WTC11 (cell line): Measurements from ENCODE around the gene SPRED2. TPM values are rescaled to one million over a fixed set of nuclear protein-coding genes. Genes with fewer than 3 reads are reported as not detected.

Source experiments
- ATAC-seq: fragments of 200-7000 bp; cut with Tn5 transposase; 2 replicates; pipeline ENCODE4 v1.10.0; 2021; ENCODE audit warnings: mild to moderate bottlenecking, moderate library complexity
- CTCF ChIA-PET: fragments of 300-600 bp; sonication (Branson Sonifier 250); formaldehyde crosslinking; loops from one replicate; lab custom pipeline; 2021; ENCODE audit warnings: antibody characterized with exemption; lab: Charles Lee
- POLR2A ChIA-PET: fragments of 350-600 bp; sonication (Branson Sonifier 250); formaldehyde crosslinking; loops from one replicate; lab custom pipeline; 2021; ENCODE audit warnings: antibody characterized with exemption; lab: Charles Lee
- DNase-seq: peaks from one replicate; pipeline ENCODE4 v3.0.0; 2021; ENCODE audit warnings: low spot score
- H3K27ac Mint-ChIP-seq: 2 replicates; pipeline ENCODE4 v1.8.0; 2021; ENCODE audit warnings: mixed read lengths
- H3K27me3 Mint-ChIP-seq: 2 replicates; pipeline ENCODE4 v1.8.0; 2021; ENCODE audit warnings: low read depth, mild to moderate bottlenecking, moderate library complexity, mixed read lengths
- H3K36me3 Mint-ChIP-seq: 2 replicates; pipeline ENCODE4 v1.8.0; 2021; ENCODE audit warnings: mixed read lengths
- H3K4me1 Mint-ChIP-seq: 2 replicates; pipeline ENCODE4 v1.8.0; 2022; ENCODE audit warnings: mixed read lengths
- H3K4me3 Mint-ChIP-seq: 2 replicates; pipeline ENCODE4 v1.8.0; 2021; ENCODE audit warnings: mild to moderate bottlenecking, moderate library complexity, mixed read lengths
- H3K9me3 Mint-ChIP-seq: 2 replicates; pipeline ENCODE4 v1.8.0; 2021; ENCODE audit warnings: mixed read lengths
- FOXJ3 ChIP-seq: sonication (generic); formaldehyde crosslinking; IDR thresholded peaks from 2 replicates; pipeline ENCODE4 v1.9.0; 2021; ENCODE audit warnings: missing genetic modification reagents, mild to moderate bottlenecking, borderline replicate concordance
- HMGA2 ChIP-seq: fragments of 250-450 bp; sonication (Bioruptor Pico); IDR thresholded peaks from 2 replicates; pipeline ENCODE4 v1.4.0; 2021; ENCODE audit warnings: mild to moderate bottlenecking, moderate library complexity
- KAT7 ChIP-seq: sonication (generic); formaldehyde crosslinking; IDR thresholded peaks from 2 replicates; pipeline ENCODE4 v1.8.1; 2023; ENCODE audit warnings: missing genetic modification reagents, mild to moderate bottlenecking, borderline replicate concordance
- MXD4 ChIP-seq: fragments of 250-450 bp; sonication (Bioruptor Pico); IDR thresholded peaks from 2 replicates; pipeline ENCODE4 v1.8.0; 2021; ENCODE audit warnings: mild to moderate bottlenecking, moderate library complexity, borderline replicate concordance
- NR2C2 ChIP-seq: sonication (generic); formaldehyde crosslinking; IDR thresholded peaks from 2 replicates; pipeline ENCODE4 v1.8.0; 2022; ENCODE audit warnings: mild to moderate bottlenecking, missing genetic modification reagents
- NR3C1 ChIP-seq: sonication (generic); formaldehyde crosslinking; conservative IDR thresholded peaks from 2 replicates; pipeline ENCODE4 v1.8.1; 2023; ENCODE audit warnings: low read depth, mild to moderate bottlenecking, missing genetic modification reagents
- OVOL2 ChIP-seq: fragments of 250-450 bp; sonication (Bioruptor Pico); IDR thresholded peaks from 2 replicates; pipeline ENCODE4 v1.9.0; 2021; ENCODE audit warnings: mild to moderate bottlenecking, borderline replicate concordance
- RELA ChIP-seq: sonication (generic); formaldehyde crosslinking; IDR thresholded peaks from 2 replicates; pipeline ENCODE4 v1.8.1; 2022; ENCODE audit warnings: missing genetic modification reagents, mild to moderate bottlenecking, borderline replicate concordance
- RORB ChIP-seq: fragments of 250-450 bp; sonication (Bioruptor Pico); IDR thresholded peaks from 2 replicates; pipeline ENCODE4 v1.9.0; 2021; ENCODE audit warnings: mild to moderate bottlenecking
- TCF7 ChIP-seq: sonication (generic); formaldehyde crosslinking; IDR thresholded peaks from 2 replicates; pipeline ENCODE4 v1.8.0; 2022; ENCODE audit warnings: mild to moderate bottlenecking, low read depth, missing genetic modification reagents, moderate library complexity
- ZNF396 ChIP-seq: fragments of 250-450 bp; sonication (Bioruptor Pico); IDR thresholded peaks from 2 replicates; pipeline ENCODE4 v1.8.0; 2021; ENCODE audit warnings: mild to moderate bottlenecking, moderate library complexity, borderline replicate concordance
- ZNF416 ChIP-seq: fragments of 250-450 bp; sonication (Bioruptor Pico); IDR thresholded peaks from 2 replicates; pipeline ENCODE4 v1.9.0; 2021; ENCODE audit warnings: mild to moderate bottlenecking, inconsistent platforms
- total RNA-seq: library from RNA; stranded (reverse); gene quantifications from 3 replicates; pipeline ENCODE4 v1.2.3, GENCODE V29; 2021
- TF ChIP-seq, protein P1 (sequence below): sonication (generic); formaldehyde crosslinking; IDR thresholded peaks from 2 replicates; pipeline ENCODE4 v1.8.0; 2023; ENCODE audit warnings: missing genetic modification reagents
- TF ChIP-seq, protein P2 (sequence below): fragments of 250-450 bp; sonication (Bioruptor Pico); IDR thresholded peaks from 2 replicates; pipeline ENCODE4 v1.9.0; 2021; ENCODE audit warnings: mild to moderate bottlenecking
- TF ChIP-seq, protein P3 (sequence below): fragments of 200-600 bp; IDR thresholded peaks from 2 replicates; pipeline ENCODE4 v1.8.0; 2022; ENCODE audit warnings: antibody characterized with exemption
- TF ChIP-seq, protein P4 (sequence below): sonication (generic); formaldehyde crosslinking; IDR thresholded peaks from 2 replicates; pipeline ENCODE4 v1.8.0; 2023; ENCODE audit warnings: mild to moderate bottlenecking, missing genetic modification reagents
- TF ChIP-seq, protein P5 (sequence below): sonication (generic); formaldehyde crosslinking; IDR thresholded peaks from 2 replicates; pipeline ENCODE4 v1.8.0; 2022; ENCODE audit warnings: mild to moderate bottlenecking, missing genetic modification reagents
- TF ChIP-seq, protein P6 (sequence below): fragments of 250-450 bp; sonication (Bioruptor Pico); conservative IDR thresholded peaks from 2 replicates; pipeline ENCODE4 v1.9.0; 2021; ENCODE audit warnings: mild to moderate bottlenecking
- TF ChIP-seq, protein P7 (sequence below): fragments of 250-450 bp; sonication (Bioruptor Pico); IDR thresholded peaks from 2 replicates; pipeline ENCODE4 v1.8.0; 2021; ENCODE audit warnings: mild to moderate bottlenecking
- TF ChIP-seq, protein P8 (sequence below): sonication (generic); formaldehyde crosslinking; IDR thresholded peaks from 2 replicates; pipeline ENCODE4 v1.8.0; 2022; ENCODE audit warnings: mild to moderate bottlenecking, missing genetic modification reagents

Gene SPRED2
- total RNA-seq, 1 experiment from 2014 or later = 34.1 TPM

DNA sequence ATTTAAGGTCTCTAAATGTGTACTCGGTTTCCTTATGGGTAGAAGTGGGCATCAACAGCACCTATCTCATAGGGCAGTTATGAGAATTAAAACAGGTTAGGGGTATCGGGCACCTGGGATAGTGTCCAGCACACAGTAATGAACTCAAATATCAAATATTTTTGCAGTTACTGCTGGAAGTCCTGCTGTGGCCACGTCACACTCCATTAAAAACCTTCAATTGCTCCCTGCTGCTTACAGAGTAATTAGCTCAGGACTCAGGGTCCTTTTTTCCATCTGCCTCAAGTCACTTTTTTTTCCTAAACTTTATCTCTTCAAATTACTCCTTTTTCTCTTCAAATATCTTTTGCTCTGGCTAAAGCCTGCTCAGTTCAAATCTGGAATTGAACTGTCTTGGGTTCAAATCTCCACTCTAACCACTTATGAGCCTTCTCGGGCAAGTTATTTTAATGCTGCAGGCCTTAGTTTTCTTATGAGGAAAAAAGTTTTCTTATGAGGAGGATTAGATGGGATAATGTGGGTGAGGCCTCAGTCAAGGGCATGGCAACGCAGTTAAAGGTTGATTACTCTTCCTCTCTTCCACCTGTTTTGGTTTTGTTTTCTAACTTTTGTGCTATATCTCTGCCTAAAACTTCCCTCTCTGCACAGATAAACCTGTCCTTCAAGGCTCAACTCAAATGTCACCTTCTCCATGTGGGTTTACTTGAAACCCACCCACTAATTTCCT is 36.6 kb downstream of the SPRED2 start (continued):
- TF ChIP-seq, protein P1, sequence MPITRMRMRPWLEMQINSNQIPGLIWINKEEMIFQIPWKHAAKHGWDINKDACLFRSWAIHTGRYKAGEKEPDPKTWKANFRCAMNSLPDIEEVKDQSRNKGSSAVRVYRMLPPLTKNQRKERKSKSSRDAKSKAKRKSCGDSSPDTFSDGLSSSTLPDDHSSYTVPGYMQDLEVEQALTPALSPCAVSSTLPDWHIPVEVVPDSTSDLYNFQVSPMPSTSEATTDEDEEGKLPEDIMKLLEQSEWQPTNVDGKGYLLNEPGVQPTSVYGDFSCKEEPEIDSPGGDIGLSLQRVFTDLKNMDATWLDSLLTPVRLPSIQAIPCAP (CRISPR knock-in tag) = no peak
- TF ChIP-seq, protein P2, sequence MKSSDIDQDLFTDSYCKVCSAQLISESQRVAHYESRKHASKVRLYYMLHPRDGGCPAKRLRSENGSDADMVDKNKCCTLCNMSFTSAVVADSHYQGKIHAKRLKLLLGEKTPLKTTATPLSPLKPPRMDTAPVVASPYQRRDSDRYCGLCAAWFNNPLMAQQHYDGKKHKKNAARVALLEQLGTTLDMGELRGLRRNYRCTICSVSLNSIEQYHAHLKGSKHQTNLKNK (CRISPR knock-in tag) = no peak
- TF ChIP-seq, all 79 proteins: peak for 0

DNA sequence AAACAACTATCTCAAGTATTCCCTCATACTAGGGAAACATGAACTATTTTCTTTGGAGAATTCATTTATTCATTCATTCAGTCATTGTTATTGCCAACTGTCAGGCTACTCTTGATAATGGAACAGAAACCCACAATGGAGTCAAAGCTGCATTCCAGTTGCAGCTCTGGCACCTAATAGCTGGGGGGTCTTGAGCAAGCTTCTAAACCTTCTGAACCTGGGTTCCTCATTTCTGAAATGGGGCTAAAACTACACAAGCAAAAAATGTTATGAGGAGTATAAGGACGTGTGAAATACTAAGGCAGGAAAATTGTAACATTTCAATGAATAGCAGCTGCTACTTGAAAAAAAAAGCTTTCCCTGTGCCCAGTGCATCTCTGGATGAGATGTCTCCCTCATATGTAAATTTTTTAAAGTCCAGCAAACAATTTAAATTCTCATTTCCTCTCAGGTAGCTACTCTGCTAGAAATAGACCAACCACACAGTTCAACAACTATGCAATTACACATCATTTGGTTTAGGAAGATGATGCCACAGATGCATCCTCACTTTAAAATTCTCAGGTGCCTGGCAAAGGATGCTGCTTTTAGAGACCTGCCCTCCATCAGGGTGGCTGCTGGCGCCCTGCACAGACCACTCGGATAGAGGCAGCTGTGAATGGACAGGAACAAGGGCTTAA is 38.5 kb downstream of the SPRED2 start:
- Mint-ChIP-seq H3K27me3 (no peaks in the 10 kb centered on the region), H3K4me1 (peaks cover 54% of the 10 kb centered on the region), H3K27ac (no peak overlapping the region), H3K9me3 (no peaks in the 10 kb centered on the region), H3K4me3 (no peak overlapping the region), H3K36me3 (no peaks in the 10 kb centered on the region)
- no peak for DNase-seq
- ChIA-PET POLR2A (no interaction called here), CTCF (interaction anchor here (0.6 to 1.2 kb wide), 2 partner anchors 38 to 43 kb away, joined by 3 to 4 read pairs; partner anchors contain the start of gene SPRED2)
- no peak for ATAC-seq
- TF ChIP-seq, protein P3, sequence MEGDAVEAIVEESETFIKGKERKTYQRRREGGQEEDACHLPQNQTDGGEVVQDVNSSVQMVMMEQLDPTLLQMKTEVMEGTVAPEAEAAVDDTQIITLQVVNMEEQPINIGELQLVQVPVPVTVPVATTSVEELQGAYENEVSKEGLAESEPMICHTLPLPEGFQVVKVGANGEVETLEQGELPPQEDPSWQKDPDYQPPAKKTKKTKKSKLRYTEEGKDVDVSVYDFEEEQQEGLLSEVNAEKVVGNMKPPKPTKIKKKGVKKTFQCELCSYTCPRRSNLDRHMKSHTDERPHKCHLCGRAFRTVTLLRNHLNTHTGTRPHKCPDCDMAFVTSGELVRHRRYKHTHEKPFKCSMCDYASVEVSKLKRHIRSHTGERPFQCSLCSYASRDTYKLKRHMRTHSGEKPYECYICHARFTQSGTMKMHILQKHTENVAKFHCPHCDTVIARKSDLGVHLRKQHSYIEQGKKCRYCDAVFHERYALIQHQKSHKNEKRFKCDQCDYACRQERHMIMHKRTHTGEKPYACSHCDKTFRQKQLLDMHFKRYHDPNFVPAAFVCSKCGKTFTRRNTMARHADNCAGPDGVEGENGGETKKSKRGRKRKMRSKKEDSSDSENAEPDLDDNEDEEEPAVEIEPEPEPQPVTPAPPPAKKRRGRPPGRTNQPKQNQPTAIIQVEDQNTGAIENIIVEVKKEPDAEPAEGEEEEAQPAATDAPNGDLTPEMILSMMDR = no peak
- TF ChIP-seq HMGA2 (CRISPR knock-in tag) (no peak), KAT7 (CRISPR knock-in tag) (no peak), NR2C2 (CRISPR knock-in tag) (no peak), OVOL2 (CRISPR knock-in tag) (no peak), FOXJ3 (CRISPR knock-in tag) (no peak), TCF7 (CRISPR knock-in tag) (no peak), MXD4 (CRISPR knock-in tag) (no peak), RORB (CRISPR knock-in tag) (no peak), ZNF396 (CRISPR knock-in tag) (no peak), RELA (CRISPR knock-in tag) (no peak), ZNF416 (CRISPR knock-in tag) (no peak), NR3C1 (CRISPR knock-in tag) (no peak)
- TF ChIP-seq, protein P4, sequence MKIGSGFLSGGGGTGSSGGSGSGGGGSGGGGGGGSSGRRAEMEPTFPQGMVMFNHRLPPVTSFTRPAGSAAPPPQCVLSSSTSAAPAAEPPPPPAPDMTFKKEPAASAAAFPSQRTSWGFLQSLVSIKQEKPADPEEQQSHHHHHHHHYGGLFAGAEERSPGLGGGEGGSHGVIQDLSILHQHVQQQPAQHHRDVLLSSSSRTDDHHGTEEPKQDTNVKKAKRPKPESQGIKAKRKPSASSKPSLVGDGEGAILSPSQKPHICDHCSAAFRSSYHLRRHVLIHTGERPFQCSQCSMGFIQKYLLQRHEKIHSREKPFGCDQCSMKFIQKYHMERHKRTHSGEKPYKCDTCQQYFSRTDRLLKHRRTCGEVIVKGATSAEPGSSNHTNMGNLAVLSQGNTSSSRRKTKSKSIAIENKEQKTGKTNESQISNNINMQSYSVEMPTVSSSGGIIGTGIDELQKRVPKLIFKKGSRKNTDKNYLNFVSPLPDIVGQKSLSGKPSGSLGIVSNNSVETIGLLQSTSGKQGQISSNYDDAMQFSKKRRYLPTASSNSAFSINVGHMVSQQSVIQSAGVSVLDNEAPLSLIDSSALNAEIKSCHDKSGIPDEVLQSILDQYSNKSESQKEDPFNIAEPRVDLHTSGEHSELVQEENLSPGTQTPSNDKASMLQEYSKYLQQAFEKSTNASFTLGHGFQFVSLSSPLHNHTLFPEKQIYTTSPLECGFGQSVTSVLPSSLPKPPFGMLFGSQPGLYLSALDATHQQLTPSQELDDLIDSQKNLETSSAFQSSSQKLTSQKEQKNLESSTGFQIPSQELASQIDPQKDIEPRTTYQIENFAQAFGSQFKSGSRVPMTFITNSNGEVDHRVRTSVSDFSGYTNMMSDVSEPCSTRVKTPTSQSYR = no peak
- TF ChIP-seq, protein P5, sequence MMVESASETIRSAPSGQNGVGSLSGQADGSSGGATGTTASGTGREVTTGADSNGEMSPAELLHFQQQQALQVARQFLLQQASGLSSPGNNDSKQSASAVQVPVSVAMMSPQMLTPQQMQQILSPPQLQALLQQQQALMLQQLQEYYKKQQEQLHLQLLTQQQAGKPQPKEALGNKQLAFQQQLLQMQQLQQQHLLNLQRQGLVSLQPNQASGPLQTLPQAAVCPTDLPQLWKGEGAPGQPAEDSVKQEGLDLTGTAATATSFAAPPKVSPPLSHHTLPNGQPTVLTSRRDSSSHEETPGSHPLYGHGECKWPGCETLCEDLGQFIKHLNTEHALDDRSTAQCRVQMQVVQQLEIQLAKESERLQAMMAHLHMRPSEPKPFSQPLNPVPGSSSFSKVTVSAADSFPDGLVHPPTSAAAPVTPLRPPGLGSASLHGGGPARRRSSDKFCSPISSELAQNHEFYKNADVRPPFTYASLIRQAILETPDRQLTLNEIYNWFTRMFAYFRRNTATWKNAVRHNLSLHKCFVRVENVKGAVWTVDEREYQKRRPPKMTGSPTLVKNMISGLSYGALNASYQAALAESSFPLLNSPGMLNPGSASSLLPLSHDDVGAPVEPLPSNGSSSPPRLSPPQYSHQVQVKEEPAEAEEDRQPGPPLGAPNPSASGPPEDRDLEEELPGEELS (CRISPR knock-in tag) = no peak
- TF ChIP-seq, protein P6, sequence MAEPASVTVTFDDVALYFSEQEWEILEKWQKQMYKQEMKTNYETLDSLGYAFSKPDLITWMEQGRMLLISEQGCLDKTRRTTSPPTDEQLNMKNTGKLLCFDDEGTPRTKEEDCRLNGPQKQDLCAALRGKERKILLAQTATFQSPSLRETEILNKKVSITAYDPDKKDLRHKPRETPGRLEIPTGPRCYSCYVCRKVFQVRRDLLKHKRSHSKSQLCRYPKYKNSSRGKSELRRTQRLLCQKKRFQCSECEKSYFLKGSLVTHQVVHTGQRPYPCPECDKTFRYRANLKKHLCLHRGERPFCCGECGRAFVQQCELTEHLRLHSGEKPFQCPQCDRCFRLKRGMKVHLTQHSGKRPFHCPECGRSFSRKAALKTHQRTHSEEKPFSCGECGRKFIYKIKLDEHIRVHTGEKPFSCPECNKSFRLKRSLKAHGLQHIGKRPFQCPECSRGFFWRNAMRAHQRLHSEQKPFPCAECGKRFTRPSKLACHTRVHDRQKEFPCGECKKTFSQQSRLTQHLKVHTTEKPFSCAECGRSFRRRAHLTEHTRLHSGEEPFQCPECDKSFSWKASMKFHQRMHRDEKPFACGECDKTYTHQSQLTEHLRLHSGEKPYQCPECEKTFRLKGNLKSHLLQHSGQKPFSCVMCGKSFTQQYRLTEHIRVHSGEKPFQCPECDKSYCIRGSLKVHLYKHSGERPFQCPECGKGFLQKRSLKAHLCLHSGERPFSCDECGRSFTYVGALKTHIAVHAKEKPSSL (CRISPR knock-in tag) = no peak
- TF ChIP-seq, protein P7, sequence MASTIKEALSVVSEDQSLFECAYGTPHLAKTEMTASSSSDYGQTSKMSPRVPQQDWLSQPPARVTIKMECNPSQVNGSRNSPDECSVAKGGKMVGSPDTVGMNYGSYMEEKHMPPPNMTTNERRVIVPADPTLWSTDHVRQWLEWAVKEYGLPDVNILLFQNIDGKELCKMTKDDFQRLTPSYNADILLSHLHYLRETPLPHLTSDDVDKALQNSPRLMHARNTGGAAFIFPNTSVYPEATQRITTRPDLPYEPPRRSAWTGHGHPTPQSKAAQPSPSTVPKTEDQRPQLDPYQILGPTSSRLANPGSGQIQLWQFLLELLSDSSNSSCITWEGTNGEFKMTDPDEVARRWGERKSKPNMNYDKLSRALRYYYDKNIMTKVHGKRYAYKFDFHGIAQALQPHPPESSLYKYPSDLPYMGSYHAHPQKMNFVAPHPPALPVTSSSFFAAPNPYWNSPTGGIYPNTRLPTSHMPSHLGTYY (CRISPR knock-in tag) = no peak
- TF ChIP-seq, protein P8, sequence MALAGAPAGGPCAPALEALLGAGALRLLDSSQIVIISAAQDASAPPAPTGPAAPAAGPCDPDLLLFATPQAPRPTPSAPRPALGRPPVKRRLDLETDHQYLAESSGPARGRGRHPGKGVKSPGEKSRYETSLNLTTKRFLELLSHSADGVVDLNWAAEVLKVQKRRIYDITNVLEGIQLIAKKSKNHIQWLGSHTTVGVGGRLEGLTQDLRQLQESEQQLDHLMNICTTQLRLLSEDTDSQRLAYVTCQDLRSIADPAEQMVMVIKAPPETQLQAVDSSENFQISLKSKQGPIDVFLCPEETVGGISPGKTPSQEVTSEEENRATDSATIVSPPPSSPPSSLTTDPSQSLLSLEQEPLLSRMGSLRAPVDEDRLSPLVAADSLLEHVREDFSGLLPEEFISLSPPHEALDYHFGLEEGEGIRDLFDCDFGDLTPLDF = no peak
- TF ChIP-seq, protein P1 (CRISPR knock-in tag) = no peak
